Activated CD8-positive, alpha-beta memory T cell treated with anti-CD3 and anti-CD28 coated beads for 48 hours (primary cell): ENCODE measurements around the gene UBAC2.

Experiments used
- DNase-seq, 3 experiments: peaks; one replicate each; pipeline ENCODE4 v3.0.0-alpha.2; 2020; ENCODE audit warnings: low read depth in 2 of 3, low spot score in 2 of 3

The UBAC2 gene

DNA sequence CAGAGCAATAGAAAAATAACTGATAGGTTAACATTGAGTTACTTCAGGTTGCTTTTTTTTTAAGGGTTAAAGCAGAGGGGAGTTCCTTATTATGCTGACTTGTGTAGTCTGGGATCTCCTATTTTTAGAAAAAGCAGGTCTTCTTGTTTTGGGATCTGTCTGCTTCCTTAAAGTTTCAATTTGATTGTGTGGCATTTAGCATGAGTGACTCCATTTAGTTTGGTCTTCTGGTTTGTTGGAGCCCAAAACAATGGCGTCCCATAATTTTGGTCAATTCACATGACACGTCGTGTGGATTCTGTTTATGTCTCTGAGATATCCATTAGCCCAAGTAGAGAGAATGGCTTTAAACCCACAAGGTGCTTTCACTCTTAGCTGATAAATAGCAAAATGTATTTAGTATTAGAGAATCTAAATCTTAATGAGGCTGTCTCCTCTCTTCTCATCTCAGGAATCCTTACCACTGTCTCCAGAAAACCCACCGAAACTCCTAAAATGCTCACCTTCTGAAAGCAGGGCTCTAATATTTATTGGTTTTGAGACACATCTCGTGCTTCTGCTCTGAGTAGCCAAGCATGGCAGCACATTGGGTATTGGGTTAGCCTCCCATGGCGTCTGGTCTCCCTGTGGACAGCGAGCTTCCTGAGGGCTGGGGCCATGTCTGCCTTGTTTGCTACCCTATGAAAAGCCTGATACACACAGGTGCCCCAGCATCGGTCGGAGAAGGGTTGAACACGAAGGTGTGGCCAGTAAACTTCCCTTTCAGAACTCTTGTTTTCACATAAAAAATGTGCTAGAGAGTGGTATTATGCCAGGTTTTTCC lies 173.7 kb downstream of the UBAC2 start:
- DNase-seq: no peak

DNA sequence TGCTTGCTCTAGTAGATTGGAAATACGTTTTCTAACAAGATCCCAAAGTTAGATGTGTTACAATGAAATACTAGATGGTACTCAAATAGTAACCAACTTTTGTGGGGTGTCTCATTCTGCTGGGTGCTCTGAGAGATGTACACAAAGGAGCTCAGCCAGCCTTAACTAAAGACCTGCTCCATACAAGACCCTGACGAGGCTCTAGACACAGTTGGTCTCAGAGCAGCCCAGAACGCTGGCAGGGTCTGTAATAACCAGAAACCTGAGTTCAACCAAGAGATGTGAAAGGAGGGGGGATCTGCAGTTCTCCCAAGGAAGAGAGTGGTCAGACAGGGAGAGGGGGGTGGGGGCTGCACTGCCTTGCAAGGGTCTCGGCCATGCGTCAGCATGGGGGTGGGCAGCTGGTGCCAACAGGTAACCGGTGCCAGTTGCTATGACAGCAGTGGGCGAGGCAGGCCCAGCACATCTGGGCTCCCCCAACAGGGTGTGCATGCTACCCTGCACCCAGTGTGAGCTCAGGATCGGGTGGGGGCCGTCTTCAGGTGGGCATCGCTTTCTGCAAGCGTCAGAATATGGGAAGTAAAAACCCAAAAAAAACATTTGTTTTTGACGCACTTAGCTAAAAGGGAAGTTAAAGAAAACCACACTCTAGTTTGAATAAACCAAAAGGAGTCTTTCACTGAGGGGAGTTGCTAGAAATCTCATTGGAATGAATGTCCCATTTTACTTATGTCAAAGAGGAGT lies 174.5 kb downstream of the UBAC2 start:
- DNase-seq: no peak

DNA sequence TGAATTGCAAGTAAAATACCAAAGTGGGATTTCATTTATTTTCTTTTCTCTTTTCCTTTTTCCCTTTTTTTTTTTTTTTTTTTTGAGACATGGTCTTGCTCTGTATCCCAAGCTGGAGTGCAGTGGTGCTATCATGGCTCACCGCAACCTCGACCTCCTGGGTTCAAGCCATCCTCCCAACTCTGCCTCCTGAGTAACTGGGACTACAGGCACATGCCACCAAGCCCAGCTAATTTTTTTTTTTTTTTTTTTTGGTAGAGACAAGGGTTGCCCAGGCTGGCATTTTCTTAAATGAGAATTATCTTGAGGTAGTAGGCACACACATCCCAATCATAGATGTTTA lies 175.1 kb downstream of the UBAC2 start:
- no peak for DNase-seq

DNA sequence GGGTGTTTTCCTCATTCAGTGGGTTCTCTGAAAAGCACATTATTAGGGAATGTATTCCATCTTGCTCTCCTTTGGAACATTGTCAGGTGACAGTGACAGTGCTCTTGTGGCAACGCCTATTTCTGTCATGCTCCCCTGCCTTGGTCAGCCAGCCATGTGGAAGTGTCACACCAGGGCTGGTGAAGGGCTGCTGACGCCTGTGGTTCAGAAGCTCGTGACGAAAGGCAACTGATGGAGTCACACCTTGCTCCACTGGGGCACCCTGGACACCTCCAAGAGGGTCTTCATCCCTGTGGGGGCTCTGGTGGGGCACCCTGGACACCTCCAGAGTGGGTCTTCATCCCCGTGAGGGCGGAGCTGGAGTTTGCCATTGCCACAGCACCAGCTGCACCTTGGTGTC lies 175.5 kb downstream of the UBAC2 start:
- DNase-seq: no peak

DNA sequence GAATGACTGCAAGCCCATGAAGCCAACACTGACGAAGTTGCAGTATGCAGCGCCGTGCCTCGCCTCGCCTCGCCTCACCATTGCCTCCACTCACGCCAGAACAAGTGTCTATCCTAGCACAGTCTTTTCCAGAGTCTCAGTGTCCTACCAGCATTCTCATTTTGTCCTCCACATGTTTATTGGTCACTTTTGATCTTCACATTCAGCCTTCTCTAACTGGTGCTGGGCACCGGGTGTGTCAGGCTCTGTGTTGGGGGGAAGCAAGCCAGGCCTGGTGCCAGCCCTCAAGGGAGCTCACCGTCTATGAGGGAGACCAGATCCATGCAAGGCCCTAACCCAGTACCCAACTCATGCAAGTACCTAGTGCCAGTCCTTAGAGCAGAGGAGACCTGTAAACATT lies 176.3 kb downstream of the UBAC2 start:
- no peak for DNase-seq

DNA sequence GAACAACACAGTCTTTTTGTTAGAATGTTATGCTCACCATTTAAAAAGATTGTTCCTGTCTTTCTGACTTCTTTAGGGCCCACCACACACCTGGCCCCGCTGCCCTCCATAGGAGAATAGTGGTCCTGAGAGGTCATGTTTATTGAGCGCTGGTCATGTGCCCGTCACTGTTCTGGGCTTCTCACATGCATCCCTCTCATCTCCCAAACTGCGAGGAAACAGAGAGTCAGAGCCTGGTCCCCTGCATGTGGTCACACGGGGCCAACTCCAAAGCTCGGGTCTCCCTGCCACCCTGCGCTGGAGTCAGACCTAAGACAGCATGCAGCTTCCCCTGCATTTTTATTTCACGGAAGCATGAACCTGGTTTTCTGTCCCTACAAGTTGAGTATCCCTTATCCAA lies 177.0 kb downstream of the UBAC2 start:
- DNase-seq: no peak

DNA sequence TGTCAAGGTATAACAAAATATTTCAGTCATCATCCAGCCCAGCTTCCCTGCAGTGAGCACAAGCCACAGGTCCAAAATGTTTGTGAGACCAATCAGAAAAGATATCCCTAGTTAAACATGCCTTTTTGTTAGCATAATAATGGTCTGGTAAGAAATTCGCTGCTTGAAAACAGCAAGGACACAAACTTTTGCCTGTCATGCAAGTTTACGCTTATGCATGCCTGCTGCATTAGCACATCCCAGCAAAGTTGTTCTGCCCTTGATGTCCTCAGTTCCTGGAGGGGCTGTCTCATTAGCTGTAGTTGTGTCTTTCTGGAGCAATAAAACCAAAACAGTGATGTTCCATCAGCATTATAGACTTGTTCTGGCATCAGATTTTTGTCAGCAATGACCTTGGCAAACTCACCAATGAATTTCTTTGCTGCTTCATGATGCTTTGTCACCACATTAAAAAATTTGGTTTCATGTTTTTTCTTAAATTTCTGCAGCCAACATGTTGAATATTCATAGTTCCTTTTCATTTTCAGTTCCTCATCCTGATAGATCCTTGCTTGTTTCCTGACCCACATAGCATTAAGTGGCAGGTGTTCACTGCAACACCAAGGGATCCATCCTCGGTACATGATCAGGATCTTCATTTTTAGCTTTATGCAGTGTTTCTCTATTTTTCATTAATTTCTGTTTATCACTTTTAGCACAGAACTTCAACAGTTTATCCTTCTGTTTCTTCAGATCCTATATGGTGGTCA lies 178.5 kb downstream of the UBAC2 start:
- DNase-seq: no peak

DNA sequence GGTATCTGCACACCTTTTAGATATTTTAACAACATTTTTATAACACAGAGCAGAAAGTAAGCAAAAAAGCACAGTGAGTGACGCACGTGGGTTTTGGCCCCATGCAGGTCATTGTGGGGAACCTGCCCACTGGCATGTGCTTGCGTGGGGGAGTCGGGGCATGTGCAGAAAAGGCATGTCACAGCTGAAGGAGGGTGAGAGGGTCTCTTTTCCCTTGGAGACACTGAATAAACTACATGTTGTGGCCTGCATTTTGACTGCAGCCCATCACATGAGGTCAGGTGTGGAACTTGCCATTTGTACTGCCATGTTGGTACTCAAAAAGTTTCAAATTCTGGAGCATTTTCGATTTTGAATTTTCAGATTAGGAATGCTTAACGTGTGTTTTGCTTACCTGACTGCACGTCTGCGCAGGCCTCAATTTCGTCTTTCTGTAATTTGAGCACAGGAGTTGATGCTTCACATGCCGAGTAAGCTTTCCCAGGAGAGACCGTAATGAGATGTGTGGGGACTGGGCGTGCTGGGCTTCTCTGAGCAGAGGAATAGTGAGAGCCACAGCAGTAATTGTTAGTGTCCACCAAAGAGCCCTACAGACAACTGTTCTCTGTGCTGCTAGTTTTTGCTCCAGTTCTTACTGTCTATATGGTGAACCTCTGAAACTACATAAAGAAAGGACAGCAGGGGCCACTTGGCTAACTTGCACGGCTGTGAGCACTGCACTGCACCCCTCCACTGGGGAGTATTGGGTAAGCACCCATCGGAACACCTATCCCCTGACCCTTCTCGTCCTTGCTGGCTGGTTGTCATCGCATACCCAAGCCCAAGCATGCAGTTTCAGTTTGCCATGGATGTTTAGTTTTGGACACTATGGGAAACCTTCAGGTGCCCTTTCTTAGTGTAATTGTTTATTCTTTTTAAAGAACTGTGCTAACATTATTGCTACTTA lies 179.5 kb downstream of the UBAC2 start:
- no peak for DNase-seq

DNA sequence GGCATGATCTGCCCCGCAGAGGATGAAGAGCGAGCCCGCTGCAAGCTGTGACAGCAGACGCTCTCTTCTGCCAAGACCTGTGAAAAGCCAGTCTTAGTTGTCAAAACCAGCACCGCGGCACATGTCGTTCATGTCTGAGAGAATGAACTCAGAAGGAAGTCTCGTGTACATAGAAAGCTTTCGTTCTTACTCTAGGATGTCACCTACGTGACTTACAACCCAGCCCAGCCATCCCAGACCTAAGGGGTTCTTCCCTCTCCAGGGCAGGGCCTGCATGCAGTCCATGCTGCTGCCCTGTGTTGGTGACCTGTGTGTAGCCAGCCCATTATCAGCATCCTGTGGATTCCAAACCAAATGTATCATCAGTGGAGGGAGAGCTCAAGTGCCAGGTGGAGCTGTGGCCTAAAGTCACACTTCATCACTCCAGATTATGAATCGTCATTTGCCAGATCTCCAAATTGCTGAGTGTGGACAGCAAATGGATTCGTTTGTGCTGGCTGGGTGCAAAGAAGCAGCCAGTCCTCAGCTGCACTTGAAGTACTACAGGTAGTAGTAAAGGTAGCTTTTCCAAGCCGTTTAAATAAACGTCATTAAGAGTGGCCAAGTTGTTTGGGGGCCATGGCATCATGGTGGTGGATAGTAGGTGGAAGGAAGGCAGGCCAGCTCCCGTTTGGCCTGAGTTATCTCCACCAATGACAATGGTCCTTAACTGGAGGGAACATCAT lies 180.4 kb downstream of the UBAC2 start:
- no peak for DNase-seq

DNA sequence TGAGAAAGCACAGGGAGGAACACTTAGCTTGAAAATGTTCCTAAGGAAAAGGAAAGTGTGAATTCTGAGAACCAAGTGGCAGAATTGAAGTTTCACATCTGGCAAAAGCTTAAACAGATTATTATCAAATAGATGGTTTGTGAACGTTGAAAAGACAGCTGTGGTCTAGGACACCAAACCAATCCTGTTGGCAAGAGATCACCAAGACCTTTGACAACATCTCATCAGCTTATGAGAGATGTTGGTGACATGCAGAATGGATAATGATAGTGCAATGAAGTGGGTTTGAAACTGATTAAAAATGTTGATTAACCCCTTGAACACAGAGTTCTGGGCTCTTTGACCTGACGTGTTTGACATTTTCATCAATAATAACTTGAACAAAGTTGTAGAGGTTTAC lies 181.1 kb downstream of the UBAC2 start:
- no peak for DNase-seq

DNA sequence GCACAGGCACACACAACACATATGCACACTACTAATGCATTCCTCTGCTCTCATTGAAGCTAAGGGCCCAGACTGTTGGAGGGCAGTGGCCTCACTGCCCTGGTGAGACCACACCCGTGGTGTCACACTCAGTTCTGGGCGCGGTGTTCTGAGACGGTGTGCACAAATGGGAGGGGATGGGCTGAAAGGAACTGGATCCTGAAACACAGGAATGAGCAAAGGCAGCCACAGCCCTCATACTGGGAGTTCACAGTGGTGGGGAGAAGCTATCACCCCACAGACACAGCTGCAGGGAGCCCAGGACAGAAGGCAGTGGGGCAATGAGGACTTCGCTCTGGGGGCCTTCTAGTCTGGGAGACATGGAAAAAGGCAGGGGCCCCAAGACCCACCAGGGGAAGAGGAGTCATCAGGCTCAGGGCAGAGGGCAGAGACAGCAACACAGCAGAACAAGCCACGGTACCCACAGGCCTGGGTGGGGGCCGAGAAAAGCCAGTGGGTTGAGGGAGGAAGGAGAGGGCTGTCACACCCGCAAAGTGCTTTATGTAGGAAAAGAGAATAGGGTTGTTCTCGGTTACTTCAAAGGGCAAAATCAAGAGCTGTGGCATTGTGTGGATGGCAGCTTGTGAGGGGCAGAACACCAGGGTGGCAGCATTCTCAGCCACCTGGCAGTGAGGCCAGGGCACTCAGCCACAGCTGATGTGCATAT lies 181.9 kb downstream of the UBAC2 start:
- DNase-seq: no peak

DNA sequence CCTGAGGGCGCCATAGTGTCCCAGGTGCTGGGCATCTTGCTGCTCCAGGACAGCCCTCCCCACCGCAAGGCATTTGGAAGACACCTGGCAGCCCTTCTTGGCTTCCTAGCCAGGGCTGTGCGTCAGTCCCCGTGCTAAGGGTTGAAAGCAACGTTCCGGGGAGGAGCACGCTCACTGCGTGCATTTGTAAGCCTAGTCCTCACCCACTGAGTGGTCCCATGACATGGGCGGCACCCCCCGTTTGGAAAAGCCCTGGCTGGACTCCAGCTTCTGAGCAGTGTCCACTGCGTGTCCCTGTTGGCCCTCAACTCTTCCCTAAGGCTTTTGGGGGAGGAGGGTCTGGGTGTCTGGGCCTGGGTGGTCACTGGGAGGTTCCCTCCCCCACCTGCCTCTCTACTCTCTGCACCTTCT lies 182.9 kb downstream of the UBAC2 start:
- DNase-seq: no peak

DNA sequence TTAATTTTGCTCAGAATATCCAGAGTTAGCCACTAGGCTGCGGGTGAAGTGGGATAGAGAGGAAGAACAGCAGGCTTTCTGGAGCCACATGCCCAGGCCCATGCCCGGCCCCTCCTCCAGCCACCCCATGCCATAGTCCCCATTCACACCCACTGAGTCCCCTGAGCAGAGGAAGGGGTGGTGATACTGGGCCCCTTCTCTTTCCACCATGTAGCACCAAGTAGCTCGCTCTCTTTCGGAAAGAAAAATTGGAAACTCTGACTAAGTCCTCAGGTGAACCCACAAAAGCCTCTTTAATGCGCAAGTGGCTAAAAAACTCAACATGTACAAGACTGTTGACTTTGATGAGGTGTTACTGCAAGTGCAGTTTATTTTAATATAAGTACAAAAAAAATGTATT lies 183.3 kb downstream of the UBAC2 start:
- DNase-seq: no peak

DNA sequence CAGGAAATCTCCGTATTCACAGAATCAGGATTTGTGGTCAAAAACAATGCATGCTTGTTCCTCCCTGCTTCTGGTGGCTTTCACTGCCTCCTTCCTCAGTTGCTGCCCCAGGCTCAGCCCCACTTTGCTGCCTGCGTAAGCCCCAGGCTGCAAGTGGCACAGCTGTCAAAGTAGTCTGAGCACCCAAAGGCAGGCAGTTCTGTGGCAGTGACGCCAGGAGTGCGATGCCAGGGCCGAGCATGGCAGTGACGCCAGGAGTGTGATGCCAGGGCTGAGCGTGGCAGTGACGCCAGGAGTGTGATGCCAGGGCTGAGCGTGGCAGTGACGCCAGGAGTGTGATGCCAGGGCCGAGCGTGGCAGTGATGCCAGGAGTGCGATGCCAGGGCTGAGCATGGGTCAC lies 183.8 kb downstream of the UBAC2 start:
- no peak for DNase-seq

DNA sequence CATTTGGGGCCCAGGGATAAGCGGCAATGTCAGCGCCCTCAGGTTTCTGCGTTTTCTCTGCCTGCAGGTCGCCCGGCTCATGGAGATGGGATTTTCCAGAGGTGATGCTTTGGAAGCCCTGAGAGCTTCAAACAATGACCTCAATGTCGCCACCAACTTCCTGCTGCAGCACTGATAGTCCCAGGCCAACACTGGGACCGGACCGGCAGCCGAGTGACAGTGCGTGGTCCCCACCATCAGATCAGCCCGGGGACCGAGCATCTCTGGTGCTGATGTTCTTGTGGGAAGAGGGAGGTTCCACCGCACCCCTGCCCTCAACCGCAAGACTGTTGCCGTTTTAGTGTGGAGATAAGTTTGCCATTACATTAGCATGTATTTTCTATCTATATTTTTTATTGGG lies 184.5 kb downstream of the UBAC2 start:
- no peak for DNase-seq

DNA sequence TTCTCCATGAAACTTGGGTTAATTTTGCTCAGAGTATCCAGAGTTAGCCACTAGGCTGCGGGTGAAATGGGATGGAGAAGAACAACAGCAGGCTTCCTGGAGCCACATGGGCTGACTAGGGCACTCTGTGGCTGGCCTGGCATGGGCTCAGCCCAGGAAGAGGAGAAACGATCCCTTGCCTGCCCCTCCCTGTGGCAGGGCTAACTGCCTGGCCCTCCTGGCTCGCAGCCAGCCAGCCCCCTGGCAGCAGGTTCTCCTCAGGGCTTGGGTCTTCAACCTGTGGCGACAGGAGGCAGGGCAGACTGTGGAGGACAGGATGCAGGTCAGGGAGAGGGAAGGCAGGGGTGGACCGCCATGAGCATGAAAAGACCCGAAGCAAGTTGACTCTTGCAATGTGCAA lies 185.3 kb downstream of the UBAC2 start:
- DNase-seq: no peak

DNA sequence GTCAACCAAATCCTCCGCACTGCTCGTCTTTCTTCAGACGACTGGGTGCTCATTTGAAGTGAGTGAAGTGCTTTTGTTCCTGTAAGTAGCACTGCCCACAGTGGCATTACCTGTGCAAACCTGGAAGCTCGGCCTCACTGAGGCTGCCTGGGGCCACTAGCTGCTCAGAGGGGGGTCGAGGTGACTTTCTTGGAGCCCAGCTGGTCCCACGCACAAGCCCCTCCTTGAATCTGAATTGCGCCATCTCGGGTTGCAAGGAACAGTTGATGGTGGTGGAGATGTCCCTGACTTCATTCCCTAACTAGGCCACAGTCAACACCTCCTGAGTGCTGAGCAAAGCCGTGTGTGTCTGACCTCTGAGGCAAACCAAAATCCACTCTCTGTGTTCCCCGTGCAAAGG lies 185.8 kb downstream of the UBAC2 start:
- no peak for DNase-seq

DNA sequence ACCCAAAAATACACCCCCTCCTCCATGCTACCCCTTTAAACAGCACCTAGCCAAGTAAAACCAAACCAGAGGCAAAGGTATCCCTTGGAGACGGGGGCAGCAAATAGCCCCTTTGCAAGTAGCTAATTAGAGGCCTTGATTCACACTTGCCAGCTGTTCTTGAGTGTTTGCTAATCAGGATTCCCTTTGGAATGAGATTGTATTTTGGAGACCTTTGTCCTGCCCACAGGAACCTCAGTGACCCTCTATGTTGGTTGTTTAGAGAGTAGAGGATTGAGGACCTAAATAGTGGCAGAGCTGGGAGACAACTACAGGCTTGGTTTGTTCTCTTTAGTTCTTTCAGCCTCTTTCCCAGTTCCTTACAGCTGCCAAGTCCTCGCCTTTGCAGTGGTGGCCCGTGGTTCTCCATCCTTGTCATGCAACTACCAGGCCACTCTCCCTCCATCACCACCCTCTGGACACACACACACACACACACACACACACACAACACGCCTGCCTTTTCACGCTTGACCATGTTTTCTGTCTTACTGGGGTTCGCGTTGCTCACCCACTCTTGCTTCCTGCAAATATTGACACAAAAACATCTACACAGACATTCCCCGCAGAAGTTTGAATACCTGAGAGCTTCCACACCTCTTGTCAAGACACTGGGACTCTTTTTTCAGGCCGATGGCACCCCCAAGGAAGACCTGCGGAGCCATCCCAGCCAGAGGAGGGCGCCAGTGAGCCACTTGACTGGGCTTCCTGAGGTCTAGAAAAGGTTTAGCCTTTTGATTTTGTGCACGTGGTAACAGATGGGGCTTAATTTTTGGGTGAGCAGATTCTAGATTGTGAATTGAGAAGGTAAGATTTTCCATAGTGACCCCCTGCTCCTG lies 186.5 kb downstream of the UBAC2 start:
- peak; percentile 67 to 85 (median 82) for DNase-seq
